ENCODE data around the gene SCG5.

DNA sequence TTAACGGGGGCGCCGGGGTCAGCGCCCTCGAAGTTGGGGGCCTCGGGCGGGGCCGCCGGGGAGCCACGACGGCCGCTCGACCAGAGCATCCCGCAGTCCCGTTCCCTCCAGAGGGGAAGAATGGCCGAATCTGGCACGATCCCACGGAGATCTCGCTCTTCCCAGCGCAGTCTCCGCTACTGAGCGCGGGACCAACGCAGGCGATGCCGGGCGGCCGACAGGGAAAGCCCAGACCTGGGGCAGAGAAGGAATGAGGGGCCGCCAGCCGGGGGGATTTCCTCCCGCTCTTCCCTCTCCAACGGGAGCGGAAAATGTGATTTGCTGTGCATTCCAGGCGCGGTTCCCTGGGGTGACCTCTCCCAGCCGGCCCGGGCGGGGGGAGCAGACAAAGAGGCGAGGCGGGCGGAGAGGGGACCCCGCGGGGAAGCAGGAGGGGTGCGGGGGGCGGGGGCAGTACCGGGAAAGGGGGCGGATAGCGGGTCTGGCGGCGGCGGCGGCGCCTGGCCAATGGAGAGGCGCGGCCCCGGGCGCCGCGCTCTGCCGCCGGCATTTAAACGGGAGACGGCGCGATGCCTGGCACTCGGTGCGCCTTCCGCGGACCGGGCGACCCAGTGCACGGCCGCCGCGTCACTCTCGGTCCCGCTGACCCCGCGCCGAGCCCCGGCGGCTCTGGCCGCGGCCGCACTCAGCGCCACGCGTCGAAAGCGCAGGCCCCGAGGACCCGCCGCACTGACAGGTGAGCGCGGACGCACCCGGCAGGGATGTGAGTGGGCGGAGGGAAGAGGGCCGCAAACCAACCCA is 76.1 kb downstream of the SCG5 start, which contains the start of gene GREM1:
- TF ChIP-seq CREB1 (IDR thresholded peaks at IDR 0.05; ENCODE audit: low read depth) (no peak), USF1 (IDR thresholded peaks at IDR 0.05) (no peak), NFIC (IDR thresholded peaks at IDR 0.05) (no peak)
